PC-9 (cell line): ENCODE measurements around the gene TMEM115.

Experiments
- EZH2 ChIP-seq: fragments of 200-600 bp; sonication (generic); IDR thresholded peaks from 2 replicates; pipeline ENCODE4 v1.8.0; 2017; ENCODE audit warnings: antibody characterized with exemption, low read depth
- TF ChIP-seq, protein P1 (sequence below): fragments of 200-600 bp; sonication (generic); conservative IDR thresholded peaks from 2 replicates; pipeline ENCODE4 v1.6.1; 2017; ENCODE audit warnings: mixed run types, antibody characterized with exemption, mild to moderate bottlenecking, moderate library complexity

DNA sequence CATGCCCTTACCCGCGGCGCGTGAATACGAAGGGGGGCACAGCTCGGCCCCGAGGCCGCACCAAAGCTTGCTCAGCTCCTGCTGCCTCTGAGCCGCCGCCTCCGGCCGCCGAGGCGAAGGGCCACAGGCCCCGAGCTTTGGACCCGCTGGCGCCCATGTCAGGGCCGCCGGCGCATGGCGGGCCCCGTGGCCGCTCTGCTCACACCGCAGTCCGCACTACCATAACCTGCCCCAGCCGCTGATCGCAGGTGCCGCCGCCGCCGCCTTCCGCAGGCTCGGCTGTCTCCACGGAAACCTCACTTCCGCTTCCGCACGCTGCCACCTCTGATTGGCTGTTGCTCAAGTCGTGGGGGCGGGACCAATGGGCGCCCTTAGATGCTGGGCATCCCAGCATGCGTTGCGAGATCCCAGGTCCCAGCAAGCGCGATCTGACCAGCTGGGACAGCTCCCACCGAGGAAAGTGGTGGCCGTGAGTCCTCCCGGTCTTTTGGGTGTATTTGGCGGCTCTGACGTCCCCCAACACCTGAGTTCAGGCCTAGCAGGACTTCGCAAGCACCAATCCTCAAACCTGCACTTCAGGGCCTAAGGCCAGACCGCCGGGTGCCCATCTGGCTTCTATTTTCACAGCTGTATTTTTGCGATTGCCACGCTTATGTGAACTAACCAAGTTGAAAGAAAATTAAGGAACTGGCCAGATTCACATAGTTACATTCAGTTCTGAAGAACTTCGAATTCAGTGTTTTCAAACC lies 31.2 kb downstream of the TMEM115 start, which contains the start of gene TUSC2:
- no peak for TF ChIP-seq EZH2
- TF ChIP-seq, protein P1, sequence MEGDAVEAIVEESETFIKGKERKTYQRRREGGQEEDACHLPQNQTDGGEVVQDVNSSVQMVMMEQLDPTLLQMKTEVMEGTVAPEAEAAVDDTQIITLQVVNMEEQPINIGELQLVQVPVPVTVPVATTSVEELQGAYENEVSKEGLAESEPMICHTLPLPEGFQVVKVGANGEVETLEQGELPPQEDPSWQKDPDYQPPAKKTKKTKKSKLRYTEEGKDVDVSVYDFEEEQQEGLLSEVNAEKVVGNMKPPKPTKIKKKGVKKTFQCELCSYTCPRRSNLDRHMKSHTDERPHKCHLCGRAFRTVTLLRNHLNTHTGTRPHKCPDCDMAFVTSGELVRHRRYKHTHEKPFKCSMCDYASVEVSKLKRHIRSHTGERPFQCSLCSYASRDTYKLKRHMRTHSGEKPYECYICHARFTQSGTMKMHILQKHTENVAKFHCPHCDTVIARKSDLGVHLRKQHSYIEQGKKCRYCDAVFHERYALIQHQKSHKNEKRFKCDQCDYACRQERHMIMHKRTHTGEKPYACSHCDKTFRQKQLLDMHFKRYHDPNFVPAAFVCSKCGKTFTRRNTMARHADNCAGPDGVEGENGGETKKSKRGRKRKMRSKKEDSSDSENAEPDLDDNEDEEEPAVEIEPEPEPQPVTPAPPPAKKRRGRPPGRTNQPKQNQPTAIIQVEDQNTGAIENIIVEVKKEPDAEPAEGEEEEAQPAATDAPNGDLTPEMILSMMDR = no peak
